WTC11 (cell line): ENCODE measurements around the gene RALBP1. TPM values are rescaled to one million over a fixed set of nuclear protein-coding genes. Genes with fewer than 3 reads are reported as not detected.
A peak's percentile ranks its signal among the peaks of the same experiment; 100 is the strongest.

ENCODE experiments used
- ATAC-seq: fragments of 200-7000 bp; cut with Tn5 transposase; 2 replicates; pipeline ENCODE4 v1.10.0; 2021; ENCODE audit warnings: mild to moderate bottlenecking, moderate library complexity
- CTCF ChIA-PET: fragments of 300-600 bp; sonication (Branson Sonifier 250); formaldehyde crosslinking; loops from one replicate; lab custom pipeline; 2021; ENCODE audit warnings: antibody characterized with exemption; lab: Charles Lee
- POLR2A ChIA-PET: fragments of 350-600 bp; sonication (Branson Sonifier 250); formaldehyde crosslinking; loops from one replicate; lab custom pipeline; 2021; ENCODE audit warnings: antibody characterized with exemption; lab: Charles Lee
- DNase-seq: peaks from one replicate; pipeline ENCODE4 v3.0.0; 2021; ENCODE audit warnings: low spot score
- H3K27ac Mint-ChIP-seq: 2 replicates; pipeline ENCODE4 v1.8.0; 2021; ENCODE audit warnings: mixed read lengths
- H3K27me3 Mint-ChIP-seq: 2 replicates; pipeline ENCODE4 v1.8.0; 2021; ENCODE audit warnings: low read depth, mild to moderate bottlenecking, moderate library complexity, mixed read lengths
- H3K36me3 Mint-ChIP-seq: 2 replicates; pipeline ENCODE4 v1.8.0; 2021; ENCODE audit warnings: mixed read lengths
- H3K4me1 Mint-ChIP-seq: 2 replicates; pipeline ENCODE4 v1.8.0; 2022; ENCODE audit warnings: mixed read lengths
- H3K4me3 Mint-ChIP-seq: 2 replicates; pipeline ENCODE4 v1.8.0; 2021; ENCODE audit warnings: mild to moderate bottlenecking, moderate library complexity, mixed read lengths
- H3K9me3 Mint-ChIP-seq: 2 replicates; pipeline ENCODE4 v1.8.0; 2021; ENCODE audit warnings: mixed read lengths
- ERG ChIP-seq: fragments of 250-450 bp; sonication (Bioruptor Pico); IDR thresholded peaks from 2 replicates; pipeline ENCODE4 v1.8.0; 2021; ENCODE audit warnings: mild to moderate bottlenecking
- GRHL2 ChIP-seq: fragments of 250-450 bp; sonication (Bioruptor Pico); IDR thresholded peaks from 2 replicates; pipeline ENCODE4 v1.8.0; 2022; ENCODE audit warnings: mild to moderate bottlenecking, moderate library complexity; ENCODE audit not compliant: insufficient replicate concordance, severe bottlenecking
- NR1H2 ChIP-seq: sonication (generic); formaldehyde crosslinking; IDR thresholded peaks from 2 replicates; pipeline ENCODE4 v1.9.0; 2021; ENCODE audit warnings: mild to moderate bottlenecking, moderate library complexity, missing genetic modification reagents
- NR3C1 ChIP-seq: sonication (generic); formaldehyde crosslinking; conservative IDR thresholded peaks from 2 replicates; pipeline ENCODE4 v1.8.1; 2023; ENCODE audit warnings: low read depth, mild to moderate bottlenecking, missing genetic modification reagents
- PREB ChIP-seq: sonication (generic); formaldehyde crosslinking; IDR thresholded peaks from 2 replicates; pipeline ENCODE4 v1.8.1; 2022; ENCODE audit warnings: mild to moderate bottlenecking, missing genetic modification reagents, moderate library complexity, borderline replicate concordance
- PRRX2 ChIP-seq: fragments of 250-450 bp; sonication (Bioruptor Pico); IDR thresholded peaks from 2 replicates; pipeline ENCODE4 v1.8.0; 2021; ENCODE audit warnings: mild to moderate bottlenecking
- TEAD1 ChIP-seq: sonication (generic); formaldehyde crosslinking; IDR thresholded peaks from 2 replicates; pipeline ENCODE4 v1.8.0; 2022; ENCODE audit warnings: mild to moderate bottlenecking, missing genetic modification reagents
- USF2 ChIP-seq: sonication (generic); formaldehyde crosslinking; IDR thresholded peaks from 2 replicates; pipeline ENCODE4 v1.8.1; 2023; ENCODE audit warnings: mild to moderate bottlenecking, missing genetic modification reagents, moderate library complexity
- total RNA-seq: library from RNA; stranded (reverse); gene quantifications from 3 replicates; pipeline ENCODE4 v1.2.3, GENCODE V29; 2021
- TF ChIP-seq, protein P1 (sequence below): sonication (generic); formaldehyde crosslinking; IDR thresholded peaks from 2 replicates; pipeline ENCODE4 v1.8.1; 2023; ENCODE audit warnings: mild to moderate bottlenecking, missing genetic modification reagents, borderline replicate concordance
- TF ChIP-seq, protein P2 (sequence below): sonication (generic); formaldehyde crosslinking; IDR thresholded peaks from 2 replicates; pipeline ENCODE4 v1.8.1; 2023; ENCODE audit warnings: mild to moderate bottlenecking, missing genetic modification reagents

The RALBP1 gene
- total RNA-seq, 1 experiment from 2014 or later, result 69.3 TPM

- ATAC-seq, result no peak
- H3K9me3 Mint-ChIP-seq, result peaks cover 40% of the 10 kb centered on the region
- peaks cover 24% of the 10 kb centered on the region for H3K4me1 Mint-ChIP-seq
- no peak for TF ChIP-seq USF2 (CRISPR knock-in tag)
- TF ChIP-seq NR1H2, result no peak
- no peak for TF ChIP-seq GRHL2 (CRISPR knock-in tag)
- TF ChIP-seq, protein P1, sequence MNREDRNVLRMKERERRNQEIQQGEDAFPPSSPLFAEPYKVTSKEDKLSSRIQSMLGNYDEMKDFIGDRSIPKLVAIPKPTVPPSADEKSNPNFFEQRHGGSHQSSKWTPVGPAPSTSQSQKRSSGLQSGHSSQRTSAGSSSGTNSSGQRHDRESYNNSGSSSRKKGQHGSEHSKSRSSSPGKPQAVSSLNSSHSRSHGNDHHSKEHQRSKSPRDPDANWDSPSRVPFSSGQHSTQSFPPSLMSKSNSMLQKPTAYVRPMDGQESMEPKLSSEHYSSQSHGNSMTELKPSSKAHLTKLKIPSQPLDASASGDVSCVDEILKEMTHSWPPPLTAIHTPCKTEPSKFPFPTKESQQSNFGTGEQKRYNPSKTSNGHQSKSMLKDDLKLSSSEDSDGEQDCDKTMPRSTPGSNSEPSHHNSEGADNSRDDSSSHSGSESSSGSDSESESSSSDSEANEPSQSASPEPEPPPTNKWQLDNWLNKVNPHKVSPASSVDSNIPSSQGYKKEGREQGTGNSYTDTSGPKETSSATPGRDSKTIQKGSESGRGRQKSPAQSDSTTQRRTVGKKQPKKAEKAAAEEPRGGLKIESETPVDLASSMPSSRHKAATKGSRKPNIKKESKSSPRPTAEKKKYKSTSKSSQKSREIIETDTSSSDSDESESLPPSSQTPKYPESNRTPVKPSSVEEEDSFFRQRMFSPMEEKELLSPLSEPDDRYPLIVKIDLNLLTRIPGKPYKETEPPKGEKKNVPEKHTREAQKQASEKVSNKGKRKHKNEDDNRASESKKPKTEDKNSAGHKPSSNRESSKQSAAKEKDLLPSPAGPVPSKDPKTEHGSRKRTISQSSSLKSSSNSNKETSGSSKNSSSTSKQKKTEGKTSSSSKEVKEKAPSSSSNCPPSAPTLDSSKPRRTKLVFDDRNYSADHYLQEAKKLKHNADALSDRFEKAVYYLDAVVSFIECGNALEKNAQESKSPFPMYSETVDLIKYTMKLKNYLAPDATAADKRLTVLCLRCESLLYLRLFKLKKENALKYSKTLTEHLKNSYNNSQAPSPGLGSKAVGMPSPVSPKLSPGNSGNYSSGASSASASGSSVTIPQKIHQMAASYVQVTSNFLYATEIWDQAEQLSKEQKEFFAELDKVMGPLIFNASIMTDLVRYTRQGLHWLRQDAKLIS (CRISPR knock-in tag), result no peak
- no peak for TF ChIP-seq PRRX2 (CRISPR knock-in tag)
- CTCF ChIA-PET, result interaction anchor here (0.9 kb wide), 1 partner anchor 172 kb away, joined by 3 read pairs; no protein-coding TSS in a partner anchor
- H3K4me3 Mint-ChIP-seq, result no peak overlapping the region
- peak overlapping the region; percentile 28; the same call in 1 of the 2 replicates for H3K27ac Mint-ChIP-seq
- no peak for DNase-seq
- POLR2A ChIA-PET, result no interaction called here
- H3K36me3 Mint-ChIP-seq, result peaks cover 33% of the 10 kb centered on the region
- no peaks in the 10 kb centered on the region for H3K27me3 Mint-ChIP-seq
These were observed 30.9 kb downstream of the RALBP1 start for GRCh38 chr18:9506046-9506792.

GRCh38 chr18:9507565-9508088, 32.3 kb downstream of the RALBP1 start:
- no peak overlapping the region for H3K27ac Mint-ChIP-seq
- H3K4me1 Mint-ChIP-seq, result peaks cover 30% of the 10 kb centered on the region
- CTCF ChIA-PET, result interaction anchor here (0.8 to 0.9 kb wide), 2 partner anchors 9 to 174 kb away, joined by 3 read pairs; no protein-coding TSS in a partner anchor
- H3K36me3 Mint-ChIP-seq, result peaks cover 18% of the 10 kb centered on the region
- TF ChIP-seq ERG (no peak), TEAD1 (CRISPR knock-in tag) (no peak), PREB (CRISPR knock-in tag) (no peak), NR3C1 (no peak)
- TF ChIP-seq, protein P2, sequence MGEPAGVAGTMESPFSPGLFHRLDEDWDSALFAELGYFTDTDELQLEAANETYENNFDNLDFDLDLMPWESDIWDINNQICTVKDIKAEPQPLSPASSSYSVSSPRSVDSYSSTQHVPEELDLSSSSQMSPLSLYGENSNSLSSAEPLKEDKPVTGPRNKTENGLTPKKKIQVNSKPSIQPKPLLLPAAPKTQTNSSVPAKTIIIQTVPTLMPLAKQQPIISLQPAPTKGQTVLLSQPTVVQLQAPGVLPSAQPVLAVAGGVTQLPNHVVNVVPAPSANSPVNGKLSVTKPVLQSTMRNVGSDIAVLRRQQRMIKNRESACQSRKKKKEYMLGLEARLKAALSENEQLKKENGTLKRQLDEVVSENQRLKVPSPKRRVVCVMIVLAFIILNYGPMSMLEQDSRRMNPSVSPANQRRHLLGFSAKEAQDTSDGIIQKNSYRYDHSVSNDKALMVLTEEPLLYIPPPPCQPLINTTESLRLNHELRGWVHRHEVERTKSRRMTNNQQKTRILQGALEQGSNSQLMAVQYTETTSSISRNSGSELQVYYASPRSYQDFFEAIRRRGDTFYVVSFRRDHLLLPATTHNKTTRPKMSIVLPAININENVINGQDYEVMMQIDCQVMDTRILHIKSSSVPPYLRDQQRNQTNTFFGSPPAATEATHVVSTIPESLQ (CRISPR knock-in tag), result no peak
- peaks cover 26% of the 10 kb centered on the region for H3K9me3 Mint-ChIP-seq
- ATAC-seq (no peak), DNase-seq (no peak)
- H3K27me3 Mint-ChIP-seq, result no peaks in the 10 kb centered on the region
- POLR2A ChIA-PET, result no interaction called here
- no peak overlapping the region for H3K4me3 Mint-ChIP-seq
